IPS DF 4.7 (cell line): ENCODE results near the gene SCO2.

ENCODE experiments used
- DNase-seq: peaks from one replicate; pipeline ENCODE4 v3.0.0-alpha.2; 2013; ENCODE audit warnings: low spot score; ENCODE audit errors: extremely low read depth

Gene SCO2

DNA sequence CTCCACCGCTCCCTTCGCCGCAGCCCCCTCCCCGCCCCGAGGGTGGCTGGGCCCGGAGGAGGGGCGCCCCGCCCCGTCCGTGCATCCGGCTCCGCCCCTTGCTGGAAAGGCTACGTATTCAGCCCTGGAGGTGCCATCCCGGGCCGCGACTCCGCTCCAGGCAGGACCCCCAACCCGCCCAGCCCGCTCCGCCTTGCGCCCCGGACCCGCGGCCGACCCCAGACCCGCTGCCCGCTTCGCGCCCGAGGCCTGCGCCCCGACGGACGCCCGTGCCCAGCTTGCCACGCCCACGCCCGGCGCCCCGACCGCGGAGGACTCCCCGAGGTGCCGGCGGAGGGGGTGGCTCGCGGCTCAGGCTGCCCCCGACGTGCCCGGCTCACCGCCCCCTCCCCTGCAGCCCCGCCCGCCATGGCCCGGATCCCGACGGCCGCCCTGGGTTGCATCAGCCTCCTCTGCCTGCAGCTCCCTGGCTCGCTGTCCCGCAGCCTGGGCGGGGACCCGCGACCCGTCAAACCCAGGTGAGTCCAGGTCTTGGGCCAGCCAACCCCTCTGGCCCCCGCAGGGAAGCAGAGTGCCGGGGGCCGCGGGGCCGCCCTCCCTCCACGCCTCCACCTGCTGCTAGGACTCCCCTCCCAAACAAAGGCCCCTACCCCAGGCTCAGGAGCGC is 43.8 kb downstream of the SCO2 start, which contains the start of gene ADM2:
TSS of gene ADM2 (plus strand) at position 104 of the 667 bp plus-strand sequence. CDS start at position 409, 305 bp downstream.
- DNase-seq: no peak

DNA sequence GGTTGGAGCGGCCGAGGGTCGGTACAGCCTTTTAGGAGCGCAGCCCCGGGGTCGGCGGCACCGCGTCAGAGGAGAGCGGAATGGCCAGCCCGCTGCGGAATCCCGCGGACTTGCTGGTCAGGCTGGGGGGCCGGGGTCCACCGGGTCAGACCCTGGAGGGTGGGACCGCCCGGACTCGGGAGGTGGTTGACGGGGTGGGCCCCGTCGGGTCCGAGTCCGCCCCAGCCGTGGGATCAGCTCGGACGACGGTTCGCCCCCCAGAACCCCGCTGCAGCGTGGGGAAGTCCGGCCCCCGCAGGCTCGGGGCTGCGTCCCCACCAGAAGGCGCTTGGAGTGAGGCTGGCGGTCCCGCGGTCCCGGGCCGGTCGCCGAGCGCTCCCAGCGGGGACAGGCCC is 44.4 kb downstream of the SCO2 start:
- DNase-seq: no peak

DNA sequence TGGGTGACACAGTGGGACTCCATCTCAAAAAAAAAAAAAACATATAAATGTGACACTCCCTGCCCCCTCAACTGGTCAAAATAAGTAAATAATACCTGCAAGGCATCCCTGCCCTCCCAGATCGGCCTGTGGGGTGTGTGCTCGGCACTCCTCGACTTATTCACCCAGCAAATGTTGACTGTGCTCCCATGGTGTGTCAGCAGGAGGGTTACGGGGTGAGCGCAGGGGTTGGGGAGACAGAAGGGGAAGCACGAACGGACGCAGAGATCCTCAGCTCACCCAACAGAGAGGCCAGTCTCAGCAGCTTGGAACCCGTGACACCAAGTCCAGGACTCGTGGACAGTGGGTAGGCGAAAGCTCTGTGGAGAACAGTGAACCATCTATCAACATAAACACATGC is 45.7 kb downstream of the SCO2 start:
- no peak for DNase-seq

DNA sequence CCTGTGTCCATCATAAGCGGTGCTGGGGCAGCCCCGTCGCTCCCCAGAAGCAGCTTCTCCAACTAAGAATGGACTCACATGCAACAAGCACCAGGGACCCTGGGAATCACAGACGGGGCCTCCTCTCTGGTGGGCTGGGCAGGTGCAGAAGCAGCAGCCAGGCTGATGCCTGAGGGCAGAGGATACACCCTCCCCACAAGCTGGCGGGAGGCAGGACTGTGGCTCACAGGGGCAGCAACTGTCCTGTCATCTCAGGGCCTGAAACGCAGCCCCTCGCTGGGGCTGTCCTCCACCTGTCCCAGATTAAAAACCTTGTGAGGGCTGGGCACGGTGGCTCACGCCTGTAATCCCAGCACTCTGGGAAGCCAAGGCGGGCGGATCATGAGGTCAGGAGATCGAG is 47.5 kb downstream of the SCO2 start:
- no peak for DNase-seq

DNA sequence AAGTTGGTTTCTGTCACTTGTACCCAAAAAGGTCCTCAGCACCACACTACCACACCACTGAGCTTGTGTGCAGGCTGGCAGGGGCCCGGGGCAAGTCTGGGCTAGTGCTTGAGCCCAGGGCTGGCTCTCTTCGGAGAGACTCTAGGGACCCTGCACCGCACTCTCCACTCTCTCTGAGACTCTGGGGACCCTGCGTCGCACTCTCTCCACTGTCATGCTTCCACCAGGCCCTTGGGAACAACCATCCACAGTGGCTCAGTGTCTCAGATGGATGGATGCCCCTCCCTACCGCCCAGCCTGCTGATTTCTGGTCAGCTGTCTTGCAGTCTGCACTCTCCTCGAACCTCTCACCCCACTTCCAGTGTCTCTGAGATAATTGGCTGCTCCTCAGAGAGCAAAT is 48.5 kb downstream of the SCO2 start:
- DNase-seq: no peak

DNA sequence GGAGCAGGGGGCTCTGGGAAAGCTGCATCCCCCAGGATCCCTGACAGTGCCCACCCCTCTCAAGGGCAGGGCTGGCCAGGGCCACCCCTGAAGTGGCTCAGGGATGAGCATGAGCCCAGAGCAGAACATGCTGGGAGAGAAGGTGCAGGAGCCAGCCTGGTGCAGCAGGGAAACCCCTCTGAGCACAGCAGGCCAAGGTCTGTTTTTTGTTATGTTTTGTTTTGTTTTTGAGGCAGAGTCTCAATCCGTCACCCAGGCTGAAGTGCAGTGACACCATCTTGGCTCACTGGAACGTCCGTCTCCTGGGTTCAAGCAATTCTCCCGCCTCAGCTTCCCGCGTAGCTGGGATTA is 49.8 kb downstream of the SCO2 start:
- no peak for DNase-seq

DNA sequence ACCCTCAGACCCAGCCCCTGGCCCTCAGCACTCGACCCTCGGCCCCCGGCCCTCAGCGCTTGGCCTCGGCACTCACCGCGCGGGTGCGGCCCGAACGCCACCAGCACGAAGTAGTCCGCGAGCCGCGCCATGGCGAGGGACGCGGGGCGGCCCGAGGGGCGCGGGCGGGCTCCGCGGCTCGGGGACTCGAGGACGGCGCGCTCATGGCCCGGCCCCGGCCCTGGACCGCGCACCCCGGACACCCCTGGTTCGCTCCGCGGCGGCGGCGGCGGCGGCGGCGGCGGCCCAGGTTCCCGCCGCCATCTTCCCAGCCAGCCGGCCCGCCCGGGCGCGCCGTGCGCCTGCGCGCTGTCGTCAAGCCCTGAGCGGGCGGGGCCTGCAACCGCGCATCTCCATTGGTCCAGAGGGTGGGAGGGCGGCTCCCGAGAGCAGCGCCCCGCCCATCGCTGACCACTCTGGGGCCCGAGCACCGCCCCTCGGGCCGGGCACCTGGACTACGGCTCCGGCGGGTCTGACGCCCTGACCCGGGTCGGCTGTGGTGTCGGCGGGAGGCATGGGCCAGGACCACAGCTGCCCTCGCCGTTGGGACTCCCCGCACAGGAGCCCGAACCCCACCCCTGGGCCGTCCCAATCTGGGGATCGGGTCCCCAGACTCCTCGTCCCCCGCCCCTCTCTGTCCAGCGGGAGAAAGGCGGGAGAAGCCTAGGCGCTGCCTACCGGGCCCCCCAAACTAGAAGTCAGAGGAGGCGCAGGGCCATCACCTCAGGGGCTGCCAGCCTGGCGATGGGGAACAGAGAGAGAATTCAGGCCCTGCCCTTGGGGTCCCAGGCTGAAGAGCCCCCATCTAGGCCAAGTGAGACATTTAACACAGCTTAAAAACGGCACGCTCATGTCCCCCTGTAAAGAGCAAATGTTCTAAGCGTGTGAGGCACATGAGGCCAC is 50.4 kb downstream of the SCO2 start, which contains the start of gene SBF1:
TSS of gene SBF1 (minus strand) at position 326 of the 942 bp plus-strand sequence. CDS start at position 131, 195 bp downstream.
- DNase-seq: peak; percentile 46

DNA sequence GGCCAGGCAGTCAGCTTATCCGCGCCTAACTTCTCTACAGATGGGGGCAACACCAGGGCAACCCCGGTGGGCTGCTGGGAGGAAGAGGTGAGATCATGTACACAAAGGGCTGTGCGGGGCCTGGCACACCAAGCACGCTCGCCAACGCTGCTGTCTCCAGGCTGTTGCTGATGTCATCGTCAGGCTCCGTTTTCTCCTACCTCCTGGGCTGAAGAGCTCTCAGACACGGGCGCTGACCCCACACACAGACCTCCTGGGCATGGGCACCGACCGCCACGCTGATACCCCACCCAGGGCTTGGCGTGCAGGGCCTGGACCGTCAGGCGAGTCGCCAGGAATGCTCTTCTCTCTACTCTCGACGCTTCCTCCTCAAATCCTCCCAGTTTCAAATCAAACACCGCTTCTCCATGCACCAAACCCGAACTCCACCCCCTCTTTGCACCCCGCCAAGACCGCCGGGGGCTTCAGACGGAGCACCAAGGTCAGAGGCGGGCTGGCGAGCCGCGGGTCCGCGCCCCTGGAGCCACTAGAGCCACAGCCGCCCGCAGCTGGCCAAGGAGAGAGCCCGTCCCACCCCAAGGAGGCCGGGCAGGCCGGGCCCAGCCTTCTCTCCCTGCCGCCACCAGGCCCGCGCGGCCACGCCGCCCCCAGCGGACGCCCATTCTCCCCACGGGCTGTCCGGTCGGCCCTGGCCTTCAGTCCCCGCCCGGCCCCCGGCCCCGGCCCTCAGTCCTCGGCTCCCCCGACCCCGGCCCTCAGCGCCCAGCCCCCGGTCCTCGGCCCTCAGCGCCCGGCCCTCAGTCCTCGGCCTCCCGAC is 51.3 kb downstream of the SCO2 start:
- DNase-seq: no peak
